HCT116 (cell line): ENCODE data around the gene ANKRD44. TPM values are rescaled to one million over a fixed set of nuclear protein-coding genes. Genes with fewer than 3 reads are reported as not detected.

ENCODE experiments used
- ATAC-seq: fragments of 200-7000 bp; cut with Tn5 transposase; 2 replicates; pipeline ENCODE4 v1.9.1; 2020; ENCODE audit warnings: mild to moderate bottlenecking, moderate library complexity
- BruUV-seq: library from RNA; stranded (reverse); fragments of 400-500 nt; replicated peaks from 2 replicates; lab custom pipeline; 2021; lab: Mats Ljungman, UMichigan
- CTCF ChIA-PET: fragments of 300-600 bp; sonication (Branson Sonifier 250); formaldehyde crosslinking; loops from one replicate; lab custom pipeline; 2021; ENCODE audit warnings: antibody characterized with exemption; lab: Charles Lee
- POLR2A ChIA-PET: fragments of 300-600, 350-600 bp; sonication (Branson Sonifier 250); formaldehyde crosslinking; loops from one replicate; lab custom pipeline; 2021; ENCODE audit warnings: antibody characterized with exemption; lab: Charles Lee
- RAD21 ChIA-PET, 2 experiments: fragments of 300-600 bp; sonication (Branson Sonifier 250); formaldehyde crosslinking; loops; one replicate each; lab custom pipeline; 2023; ENCODE audit warnings: low total read pairs in 2 of 2; ENCODE audit not compliant: uncharacterized antibody in 2 of 2, unreplicated experiment in 2 of 2, low non-redundant PET in 1 of 2; lab: Charles Lee
- DNase-seq: peaks from one replicate; pipeline ENCODE4 v3.0.0-alpha.2; 2010; ENCODE audit warnings: low read depth, low spot score
- H2AFZ ChIP-seq: fragments of 200-600 bp; shearing (Covaris generic), sonication (generic); 2 replicates; pipeline ENCODE4 v1.6.1; 2017; ENCODE audit warnings: low read depth, mixed run types, mixed read lengths, antibody characterized with exemption, low read length; ENCODE audit not compliant: poor library complexity, severe bottlenecking
- H3K27ac ChIP-seq: 2 replicates; pipeline ENCODE4 v1.5.1; 2012; ENCODE audit warnings: low read depth, low read length
- H3K27me3 ChIP-seq: fragments of 200-600 bp; sonication (generic); 2 replicates; pipeline ENCODE4 v1.6.1; 2016; ENCODE audit warnings: mixed run types, low read length, mixed read lengths; ENCODE audit not compliant: insufficient read depth
- H3K36me3 ChIP-seq, 2 experiments: fragments of 200-500 bp in 1 of 2; fragments of 200-600 bp in 1 of 2; sonication (Bioruptor generic) in 1 of 2; sonication (generic) in 1 of 2; 2 replicates each; pipeline versions ENCODE4 v1.5.1 to v1.6.1; 2014 to 2016; ENCODE audit warnings: low read length in 2 of 2, inconsistent platforms in 1 of 2, mixed read lengths in 1 of 2, mixed run types in 1 of 2; ENCODE audit not compliant: insufficient read depth in 2 of 2, control insufficient read depth in 1 of 2
- H3K4me1 ChIP-seq, 2 experiments: fragments of 200-600 bp in 1 of 2; sonication (generic) in 1 of 2; 2 replicates each; pipeline versions ENCODE4 v1.5.1 to v1.6.1; 2012 to 2017; ENCODE audit warnings: low read length in 2 of 2, inconsistent platforms in 1 of 2, mild to moderate bottlenecking in 1 of 2, mixed read lengths in 1 of 2, mixed run types in 1 of 2, moderate library complexity in 1 of 2; ENCODE audit not compliant: insufficient read depth in 2 of 2, control insufficient read depth in 1 of 2
- H3K4me2 ChIP-seq: fragments of 200-600 bp; sonication (generic); 2 replicates; pipeline ENCODE4 v1.6.1; 2017; ENCODE audit warnings: mixed run types, low read length, mixed read lengths
- H3K4me3 ChIP-seq, 2 experiments: fragments of 200-600 bp in 1 of 2; sonication (generic) in 1 of 2; replicated peaks in 1 of 2; 2 replicates each; pipeline ENCODE4 v1.5.1; 2011 to 2016; ENCODE audit warnings: low read length in 2 of 2, control low read depth in 1 of 2, low read depth in 1 of 2, mild to moderate bottlenecking in 1 of 2, mixed read lengths in 1 of 2, mixed run types in 1 of 2
- H3K79me2 ChIP-seq: fragments of 200-600 bp; sonication (generic); 2 replicates; pipeline ENCODE4 v1.6.1; 2017; ENCODE audit warnings: mild to moderate bottlenecking, mixed run types, low read length, moderate library complexity, mixed read lengths; ENCODE audit not compliant: insufficient read depth
- H3K9ac ChIP-seq: fragments of 200-600 bp; sonication (generic); 2 replicates; pipeline ENCODE4 v1.6.1; 2016; ENCODE audit warnings: low read length, mixed read lengths
- H3K9me2 ChIP-seq: fragments of 200-600 bp; sonication (generic), shearing (Covaris generic); 2 replicates; pipeline ENCODE4 v1.6.1; 2017; ENCODE audit warnings: mixed run types, mild to moderate bottlenecking, moderate library complexity; ENCODE audit not compliant: insufficient read depth
- H3K9me3 ChIP-seq, 2 experiments: fragments of 200-500 bp in 1 of 2; fragments of 200-600 bp in 1 of 2; sonication (Bioruptor generic) in 1 of 2; sonication (generic) in 1 of 2; 2 replicates each; pipeline ENCODE4 v1.6.1; 2014 to 2017; ENCODE audit warnings: low read length in 2 of 2, mixed read lengths in 2 of 2, inconsistent platforms in 1 of 2, low read depth in 1 of 2, mild to moderate bottlenecking in 1 of 2, mixed run types in 1 of 2, moderate library complexity in 1 of 2; ENCODE audit not compliant: control insufficient read depth in 1 of 2, insufficient read depth in 1 of 2
- H4K20me1 ChIP-seq: fragments of 200-600 bp; sonication (generic), shearing (Covaris generic); 2 replicates; pipeline ENCODE4 v1.6.1; 2017; ENCODE audit warnings: mixed run types, mild to moderate bottlenecking, moderate library complexity; ENCODE audit not compliant: insufficient read depth
- CBX3 ChIP-seq: IDR thresholded peaks from 2 replicates; pipeline ENCODE4 v1.6.1; 2012; ENCODE audit warnings: low read depth
- EZH2 ChIP-seq: fragments of 200-600 bp; sonication (generic); IDR thresholded peaks from 2 replicates; pipeline ENCODE4 v1.6.1; 2017; ENCODE audit warnings: antibody characterized with exemption, mixed run types
- FOSL1 ChIP-seq: IDR thresholded peaks from 2 replicates; pipeline ENCODE4 v1.6.1; 2012; ENCODE audit warnings: low read depth
- JUND ChIP-seq: IDR thresholded peaks from 2 replicates; pipeline ENCODE4 v1.6.1; 2012
- MAX ChIP-seq: IDR thresholded peaks from 2 replicates; pipeline ENCODE4 v1.6.1; 2012
- POLR2A ChIP-seq: IDR thresholded peaks from 2 replicates; pipeline ENCODE4 v1.7.0; 2011; ENCODE audit warnings: borderline replicate concordance; ENCODE audit not compliant: insufficient read depth, insufficient read length; ENCODE audit errors: extremely low read depth
- POLR2AphosphoS5 ChIP-seq: IDR thresholded peaks from 2 replicates; pipeline ENCODE4 v1.6.1; 2011; ENCODE audit warnings: mild to moderate bottlenecking, low read depth, low read length, moderate library complexity
- RAD21 ChIP-seq: IDR thresholded peaks from 2 replicates; pipeline ENCODE4 v1.6.1; 2012; ENCODE audit warnings: low read depth, mild to moderate bottlenecking
- SIN3A ChIP-seq: IDR thresholded peaks from 2 replicates; pipeline ENCODE4 v1.6.1; 2012; ENCODE audit warnings: low read depth
- SRF ChIP-seq: IDR thresholded peaks from 2 replicates; pipeline ENCODE4 v1.6.1; 2012; ENCODE audit warnings: low read depth
- TCF7L2 ChIP-seq: IDR thresholded peaks from 2 replicates; pipeline ENCODE4 v1.7.0; 2011; ENCODE audit warnings: borderline replicate concordance, inconsistent platforms; ENCODE audit not compliant: insufficient read depth, insufficient read length; ENCODE audit errors: extremely low read depth
- YY1 ChIP-seq: IDR thresholded peaks from 2 replicates; pipeline ENCODE4 v1.6.1; 2011; ENCODE audit warnings: low read length, low read depth, moderate library complexity, mild to moderate bottlenecking; ENCODE audit not compliant: insufficient replicate concordance; ENCODE audit errors: extremely low read depth
- ZNF274 ChIP-seq: fragments of 200-500 bp; sonication (Bioruptor generic); IDR thresholded peaks from 2 replicates; pipeline ENCODE4 v1.6.1; 2014; ENCODE audit warnings: mild to moderate bottlenecking, low read depth, low read length, inconsistent platforms
- intact Hi-C: fragments of 100-400 bp; cut with micrococcal nuclease; formaldehyde crosslinking; loops from 2 replicates; pipeline ENCODE4 v1.10.0; 2022
- total RNA-seq: library from RNA; stranded (reverse); gene quantifications from one replicate; pipeline ENCODE4 v1.2.1, GENCODE V29; 2021; ENCODE audit not compliant: unreplicated experiment
- TF ChIP-seq, protein P1 (sequence below): IDR thresholded peaks from 2 replicates; pipeline ENCODE4 v1.6.1; 2011; ENCODE audit warnings: mild to moderate bottlenecking, low read length, moderate library complexity; ENCODE audit not compliant: insufficient replicate concordance; ENCODE audit errors: extremely low read depth
- TF ChIP-seq, protein P2 (sequence below), 3 experiments: fragments of 200-600 bp in 1 of 3; sonication (generic) in 1 of 3; IDR thresholded peaks in 2 of 3; conservative IDR thresholded peaks in 1 of 3; 2 replicates each; pipeline ENCODE4 v1.5.1; 2012 to 2017; ENCODE audit warnings: low read depth in 2 of 3, low read length in 2 of 3, antibody characterized with exemption in 1 of 3, borderline replicate concordance in 1 of 3, control low read depth in 1 of 3, mild to moderate bottlenecking in 1 of 3, mixed read lengths in 1 of 3, mixed run types in 1 of 3, moderate library complexity in 1 of 3; ENCODE audit not compliant: insufficient read depth in 1 of 3
- TF ChIP-seq, protein P3 (sequence below): IDR thresholded peaks from 2 replicates; pipeline ENCODE4 v1.6.1; 2012

The ANKRD44 gene
- total RNA-seq, 1 experiment from 2014 or later = 2.7 TPM

GRCh38 chr2:197197895-197198311 is 112.7 kb downstream of the ANKRD44 start:
- no peak for DNase-seq
- no peaks in the 10 kb centered on the region for H3K9me3 ChIP-seq
- peaks cover 0 to 5% of the 10 kb centered on the region in 2 experiments; a peak in 1 of 4 replicates for H3K4me1 ChIP-seq
- BruUV-seq = no TSS peak
- H3K27ac ChIP-seq = no peak overlapping the region
- TF ChIP-seq POLR2AphosphoS5 = no peak
- TF ChIP-seq SRF = no peak
- TF ChIP-seq CBX3 = no peak
- TF ChIP-seq, protein P1, sequence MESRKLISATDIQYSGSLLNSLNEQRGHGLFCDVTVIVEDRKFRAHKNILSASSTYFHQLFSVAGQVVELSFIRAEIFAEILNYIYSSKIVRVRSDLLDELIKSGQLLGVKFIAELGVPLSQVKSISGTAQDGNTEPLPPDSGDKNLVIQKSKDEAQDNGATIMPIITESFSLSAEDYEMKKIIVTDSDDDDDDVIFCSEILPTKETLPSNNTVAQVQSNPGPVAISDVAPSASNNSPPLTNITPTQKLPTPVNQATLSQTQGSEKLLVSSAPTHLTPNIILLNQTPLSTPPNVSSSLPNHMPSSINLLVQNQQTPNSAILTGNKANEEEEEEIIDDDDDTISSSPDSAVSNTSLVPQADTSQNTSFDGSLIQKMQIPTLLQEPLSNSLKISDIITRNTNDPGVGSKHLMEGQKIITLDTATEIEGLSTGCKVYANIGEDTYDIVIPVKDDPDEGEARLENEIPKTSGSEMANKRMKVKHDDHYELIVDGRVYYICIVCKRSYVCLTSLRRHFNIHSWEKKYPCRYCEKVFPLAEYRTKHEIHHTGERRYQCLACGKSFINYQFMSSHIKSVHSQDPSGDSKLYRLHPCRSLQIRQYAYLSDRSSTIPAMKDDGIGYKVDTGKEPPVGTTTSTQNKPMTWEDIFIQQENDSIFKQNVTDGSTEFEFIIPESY = no peak
- TF ChIP-seq JUND = no peak
- no peak for TF ChIP-seq YY1
- TF ChIP-seq TCF7L2 = no peak
- TF ChIP-seq, protein P2, sequence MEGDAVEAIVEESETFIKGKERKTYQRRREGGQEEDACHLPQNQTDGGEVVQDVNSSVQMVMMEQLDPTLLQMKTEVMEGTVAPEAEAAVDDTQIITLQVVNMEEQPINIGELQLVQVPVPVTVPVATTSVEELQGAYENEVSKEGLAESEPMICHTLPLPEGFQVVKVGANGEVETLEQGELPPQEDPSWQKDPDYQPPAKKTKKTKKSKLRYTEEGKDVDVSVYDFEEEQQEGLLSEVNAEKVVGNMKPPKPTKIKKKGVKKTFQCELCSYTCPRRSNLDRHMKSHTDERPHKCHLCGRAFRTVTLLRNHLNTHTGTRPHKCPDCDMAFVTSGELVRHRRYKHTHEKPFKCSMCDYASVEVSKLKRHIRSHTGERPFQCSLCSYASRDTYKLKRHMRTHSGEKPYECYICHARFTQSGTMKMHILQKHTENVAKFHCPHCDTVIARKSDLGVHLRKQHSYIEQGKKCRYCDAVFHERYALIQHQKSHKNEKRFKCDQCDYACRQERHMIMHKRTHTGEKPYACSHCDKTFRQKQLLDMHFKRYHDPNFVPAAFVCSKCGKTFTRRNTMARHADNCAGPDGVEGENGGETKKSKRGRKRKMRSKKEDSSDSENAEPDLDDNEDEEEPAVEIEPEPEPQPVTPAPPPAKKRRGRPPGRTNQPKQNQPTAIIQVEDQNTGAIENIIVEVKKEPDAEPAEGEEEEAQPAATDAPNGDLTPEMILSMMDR (IDR thresholded peaks at IDR 0.05 in 2 of 3, conservative IDR thresholded peaks at IDR 0.05 in 1 of 3; ENCODE audit: borderline replicate concordance in 1 of 3, insufficient read depth in 1 of 3, low read depth in 2 of 3, low read length in 2 of 3) = no peak
- TF ChIP-seq, protein P3, sequence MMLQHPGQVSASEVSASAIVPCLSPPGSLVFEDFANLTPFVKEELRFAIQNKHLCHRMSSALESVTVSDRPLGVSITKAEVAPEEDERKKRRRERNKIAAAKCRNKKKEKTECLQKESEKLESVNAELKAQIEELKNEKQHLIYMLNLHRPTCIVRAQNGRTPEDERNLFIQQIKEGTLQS = no peak
- TF ChIP-seq SIN3A = no peak
- no peak for TF ChIP-seq POLR2A
- TF ChIP-seq RAD21 = no peak
- TF ChIP-seq ZNF274 = no peak
- no peak for TF ChIP-seq MAX
- TF ChIP-seq EZH2 = no peak
- no peak for TF ChIP-seq FOSL1
- TF ChIP-seq, all 23 proteins: peak for 0
- intact Hi-C loops = no loop called here
- Histone ChIP-seq H3K79me2 (no peaks in the 10 kb centered on the region), H3K9me2 (no peaks in the 10 kb centered on the region), H3K27me3 (no peaks in the 10 kb centered on the region), H3K36me3 (no peaks in the 10 kb centered on the region), H3K9ac (no peak overlapping the region), H3K4me3 (no peak overlapping the region), H3K4me2 (no peak overlapping the region), H2AFZ (no peak overlapping the region), H4K20me1 (no peaks in the 10 kb centered on the region)
- RAD21 ChIA-PET = no interaction called here
- POLR2A ChIA-PET = no interaction called here
- CTCF ChIA-PET = no interaction called here
- ATAC-seq = no peak
